HG03196 (cell line): ENCODE data around the gene FJX1.

ENCODE experiments used
- ATAC-seq: cut with Tn5 transposase; IDR thresholded peaks from one replicate; pipeline ENCODE4 v1.9.1; 2021; ENCODE audit not compliant: unreplicated experiment

Gene FJX1, protein sequence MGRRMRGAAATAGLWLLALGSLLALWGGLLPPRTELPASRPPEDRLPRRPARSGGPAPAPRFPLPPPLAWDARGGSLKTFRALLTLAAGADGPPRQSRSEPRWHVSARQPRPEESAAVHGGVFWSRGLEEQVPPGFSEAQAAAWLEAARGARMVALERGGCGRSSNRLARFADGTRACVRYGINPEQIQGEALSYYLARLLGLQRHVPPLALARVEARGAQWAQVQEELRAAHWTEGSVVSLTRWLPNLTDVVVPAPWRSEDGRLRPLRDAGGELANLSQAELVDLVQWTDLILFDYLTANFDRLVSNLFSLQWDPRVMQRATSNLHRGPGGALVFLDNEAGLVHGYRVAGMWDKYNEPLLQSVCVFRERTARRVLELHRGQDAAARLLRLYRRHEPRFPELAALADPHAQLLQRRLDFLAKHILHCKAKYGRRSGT

DNA sequence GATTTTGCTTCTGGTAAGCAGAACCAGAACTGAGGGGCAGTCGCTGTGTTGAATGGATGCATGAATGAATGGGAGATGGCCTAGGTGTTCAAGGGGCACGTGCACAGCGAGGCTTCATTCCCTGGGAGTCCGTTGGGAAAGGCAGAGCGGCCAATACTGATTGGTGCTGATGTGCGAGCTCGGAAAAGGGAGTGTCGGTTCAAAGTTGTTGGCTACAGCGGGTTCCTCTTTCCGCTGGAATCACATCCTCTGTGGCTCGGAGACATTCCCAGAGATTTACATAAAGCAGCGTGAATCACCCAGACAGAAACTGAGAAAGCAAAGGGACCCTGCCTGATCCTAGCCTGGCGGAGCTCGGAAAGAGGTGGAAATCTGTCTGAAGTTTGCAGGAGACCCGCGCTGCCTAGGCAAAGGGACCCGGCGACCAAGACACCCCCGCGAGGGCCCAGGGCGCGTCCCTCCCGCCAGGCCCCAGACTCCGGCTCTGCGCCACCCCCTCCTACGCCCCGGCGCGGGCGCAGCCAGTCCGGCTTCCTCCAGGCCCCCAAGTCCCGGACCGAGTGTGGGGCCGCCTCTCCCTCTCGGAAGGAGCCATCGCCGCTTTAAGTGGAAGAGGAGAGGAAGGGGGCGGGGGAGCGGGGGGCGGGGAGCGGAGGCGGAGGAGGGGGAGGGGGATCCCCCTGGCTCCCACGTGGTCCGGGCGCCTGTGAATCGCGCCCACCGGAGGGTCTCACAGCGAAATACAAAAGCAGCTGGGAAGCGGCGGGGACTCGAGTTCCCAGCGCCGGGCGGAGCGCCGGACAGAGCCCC lies at the start of gene FJX1:
FJX1 (plus strand) TSS at position 774 of the 810 bp plus-strand sequence. CDS start 177 bp downstream, outside the sequence.
- ATAC-seq, result peak; percentile 32

DNA sequence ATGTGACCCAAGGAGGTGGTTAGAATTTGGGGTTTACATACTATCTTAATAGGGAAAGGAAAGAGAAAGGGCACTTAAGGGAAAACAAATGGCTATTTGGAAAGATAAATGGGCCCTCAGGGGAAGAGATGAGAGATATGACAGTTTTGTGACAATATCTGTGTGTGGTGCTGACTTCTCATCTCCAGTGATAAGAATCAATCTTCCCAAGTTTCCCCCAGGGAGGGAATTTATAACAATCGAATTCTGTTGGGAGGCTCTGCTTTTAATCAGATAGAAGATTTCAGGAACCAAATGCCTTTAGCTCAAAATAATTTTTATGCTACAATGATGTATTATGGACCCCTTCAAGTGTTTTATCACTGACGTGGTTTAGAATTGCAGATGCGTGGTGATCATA lies 46.6 kb upstream of the FJX1 start:
- no peak for ATAC-seq

DNA sequence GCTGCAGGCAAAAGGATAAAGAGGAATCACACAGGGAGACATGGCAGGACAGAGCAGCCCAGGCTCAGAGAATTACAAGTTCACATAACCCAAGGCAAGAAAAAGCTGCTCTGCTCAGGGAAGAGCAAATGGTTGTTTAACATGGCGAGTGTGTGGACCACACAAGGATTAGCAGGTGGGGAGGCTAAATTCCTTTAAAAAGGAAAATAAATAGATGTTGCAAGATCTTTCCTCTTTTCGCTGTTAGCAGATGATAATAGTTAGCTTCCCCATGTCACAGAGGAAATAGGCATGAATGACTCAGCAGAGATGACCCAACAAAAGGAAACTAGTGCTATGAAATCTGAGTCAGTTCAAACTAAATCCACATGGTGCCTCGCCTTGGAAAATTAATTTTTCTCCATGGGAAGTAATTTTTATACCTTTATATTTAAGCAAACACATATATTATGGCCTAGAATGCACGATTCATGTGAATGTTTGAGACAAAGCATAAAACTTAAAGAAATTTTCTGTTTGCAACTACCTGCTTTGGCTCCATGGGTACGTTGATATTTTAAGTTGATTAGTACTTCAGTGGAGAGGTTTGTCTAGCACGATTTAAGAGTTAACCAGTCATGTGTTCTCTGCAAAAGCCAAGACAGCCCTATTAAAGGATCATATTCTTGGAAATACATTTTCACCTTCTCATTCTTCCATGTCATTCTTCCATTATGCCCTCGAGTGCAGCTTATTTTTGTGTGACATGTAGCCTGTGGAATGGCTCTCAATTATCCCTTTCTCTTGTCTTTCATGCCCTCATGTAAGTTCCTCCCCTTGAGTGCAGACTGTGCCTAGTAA lies 38.5 kb upstream of the FJX1 start:
- no peak for ATAC-seq

DNA sequence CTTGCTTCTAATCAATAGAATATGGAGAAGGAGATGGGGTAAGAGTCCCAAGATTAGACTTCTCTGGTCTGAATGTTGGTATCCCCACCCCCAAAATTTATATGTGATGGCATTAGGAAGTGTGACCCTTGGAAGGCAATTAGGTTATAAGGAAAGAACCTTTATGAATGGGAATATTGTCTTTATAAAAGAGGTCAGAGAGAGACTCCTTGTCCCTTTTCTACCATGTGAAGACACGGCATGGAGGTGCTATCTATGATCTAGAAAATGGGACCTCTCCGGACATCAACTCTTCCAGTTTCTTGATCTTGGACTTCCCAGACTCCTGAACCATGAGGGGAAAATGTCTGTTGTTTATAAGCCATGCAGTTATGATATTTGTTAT lies 37.9 kb upstream of the FJX1 start:
- no peak for ATAC-seq

DNA sequence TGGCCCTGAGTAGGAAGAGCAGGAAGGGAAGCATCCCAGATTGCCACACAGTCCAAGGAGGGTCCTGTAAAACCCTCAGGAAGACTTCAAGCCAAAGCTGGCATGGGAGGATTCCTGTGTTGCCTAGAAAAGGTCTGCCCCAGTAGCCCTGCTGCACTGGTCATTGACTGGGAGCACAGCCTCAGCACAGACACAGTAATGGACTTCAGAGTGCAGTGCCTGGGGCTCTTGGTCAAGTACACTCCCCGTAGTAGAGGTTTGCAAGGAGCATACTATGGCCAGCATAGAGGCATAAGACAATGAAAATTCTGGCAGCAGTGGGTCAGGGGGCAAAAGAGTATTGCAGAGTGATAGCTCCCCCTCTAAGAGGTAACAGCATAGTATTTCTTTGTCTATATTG lies 36.2 kb upstream of the FJX1 start:
- ATAC-seq, result no peak

DNA sequence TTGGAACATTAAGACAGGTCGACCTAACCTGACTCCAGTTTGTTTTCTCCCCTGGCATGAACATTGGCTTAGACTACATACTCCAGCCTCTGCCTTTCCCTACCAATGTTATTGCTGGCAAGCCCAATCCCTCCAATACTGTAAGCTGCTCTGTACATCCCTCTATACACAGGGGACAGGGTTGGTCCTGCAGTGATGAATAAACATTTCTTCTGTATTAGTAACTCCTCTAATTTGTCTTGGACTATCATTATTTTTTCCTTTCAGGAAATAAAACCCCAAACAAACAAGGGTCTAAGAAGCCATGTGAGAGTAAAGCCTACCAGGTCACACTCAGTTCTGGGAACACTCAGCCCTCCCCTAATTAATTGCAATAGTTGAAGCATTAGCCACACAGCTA lies 35.1 kb upstream of the FJX1 start:
- ATAC-seq, result no peak

DNA sequence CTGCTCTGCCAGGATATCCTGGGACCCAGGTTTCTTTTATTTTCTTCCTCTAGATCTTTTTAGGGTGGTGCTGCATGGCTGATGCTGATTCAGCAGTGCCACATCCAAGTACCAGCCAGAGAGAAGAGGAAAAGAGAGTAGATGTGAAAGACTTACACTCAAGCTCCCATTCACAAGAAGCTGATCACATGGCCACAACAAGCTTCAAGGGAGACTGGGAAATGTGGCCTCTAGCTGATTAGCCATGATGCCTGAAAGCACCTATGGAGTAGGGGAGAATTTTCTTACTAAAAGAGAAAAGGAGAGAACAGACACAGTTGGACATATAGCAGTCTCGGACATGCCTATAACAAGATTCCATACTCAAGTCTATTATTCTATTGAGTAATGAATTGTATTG lies 34.4 kb upstream of the FJX1 start:
- no peak for ATAC-seq

DNA sequence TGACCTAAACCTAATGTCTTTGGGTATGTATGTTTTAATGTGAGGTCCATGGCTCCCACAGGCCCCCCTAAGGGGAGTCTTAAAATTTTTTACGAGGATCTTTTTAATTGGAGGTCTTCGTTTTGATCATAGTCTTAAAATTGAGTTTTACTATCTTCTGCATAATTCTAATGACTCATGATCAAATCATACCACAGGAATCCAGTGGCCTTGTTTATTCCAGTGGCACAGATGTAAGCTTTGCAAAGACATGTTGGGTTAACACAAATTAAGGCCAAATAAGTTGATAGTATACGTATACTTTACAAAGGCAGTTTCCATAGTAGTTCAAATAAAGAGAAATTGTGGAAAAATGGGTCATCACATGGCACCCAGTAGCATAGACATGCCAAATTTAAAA lies 33.9 kb upstream of the FJX1 start:
- ATAC-seq, result no peak

DNA sequence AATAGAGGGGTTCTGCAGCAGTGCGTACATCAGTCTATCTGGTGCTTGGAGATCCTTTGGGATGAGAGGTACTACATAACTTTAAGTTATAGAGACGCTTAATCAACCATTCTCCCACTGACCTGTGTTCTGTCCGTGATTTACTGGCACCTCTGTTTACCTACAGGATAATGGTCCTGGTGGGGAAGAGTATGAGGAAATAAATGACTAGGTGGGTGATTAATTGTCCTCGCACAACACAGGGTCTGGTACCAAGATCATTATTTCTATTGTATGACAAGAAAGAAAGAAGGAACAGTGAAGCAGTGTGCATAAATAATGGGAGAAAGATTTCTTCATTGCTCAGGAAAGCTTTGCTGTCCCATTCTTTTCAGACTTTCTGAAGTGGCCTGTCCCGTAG lies 32.8 kb upstream of the FJX1 start:
- ATAC-seq, result no peak

DNA sequence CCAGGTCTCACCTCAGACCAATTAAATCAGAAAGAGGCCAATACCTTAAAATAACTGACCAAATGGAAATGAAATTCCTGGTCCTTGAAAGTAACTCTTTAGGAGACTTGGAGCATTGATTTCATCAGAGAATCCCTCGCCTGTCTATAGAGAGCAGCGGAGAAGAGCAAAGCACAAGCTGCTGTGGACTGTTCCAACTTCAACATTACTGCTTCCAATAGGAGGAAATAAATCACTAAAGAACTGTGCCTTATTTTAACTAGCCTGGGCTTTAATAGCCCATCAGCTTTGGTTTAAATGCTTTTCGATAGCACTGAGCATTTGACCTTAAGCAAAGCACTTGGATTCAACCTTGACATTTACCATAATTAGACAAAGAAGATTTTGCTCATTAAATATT lies 32.0 kb upstream of the FJX1 start:
- ATAC-seq, result no peak

DNA sequence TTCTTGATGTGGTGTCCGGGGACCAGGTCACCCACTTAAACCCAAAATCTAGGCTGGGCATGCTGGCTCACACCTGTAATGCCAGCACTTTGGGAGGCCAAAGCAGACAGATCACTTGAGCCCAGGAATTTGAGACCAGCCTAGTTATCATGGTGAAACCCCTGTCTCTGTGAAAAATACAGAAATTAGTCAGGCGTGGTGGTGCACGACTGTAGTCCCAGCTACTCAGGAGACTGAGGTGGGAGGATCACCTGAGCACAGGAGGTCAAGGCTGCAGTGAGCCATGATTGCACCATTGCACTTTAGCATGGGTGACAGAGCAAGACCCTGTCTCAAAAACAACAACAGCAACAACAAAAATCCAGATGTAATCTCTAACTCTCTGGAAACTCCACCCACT lies 30.3 kb upstream of the FJX1 start:
- no peak for ATAC-seq

DNA sequence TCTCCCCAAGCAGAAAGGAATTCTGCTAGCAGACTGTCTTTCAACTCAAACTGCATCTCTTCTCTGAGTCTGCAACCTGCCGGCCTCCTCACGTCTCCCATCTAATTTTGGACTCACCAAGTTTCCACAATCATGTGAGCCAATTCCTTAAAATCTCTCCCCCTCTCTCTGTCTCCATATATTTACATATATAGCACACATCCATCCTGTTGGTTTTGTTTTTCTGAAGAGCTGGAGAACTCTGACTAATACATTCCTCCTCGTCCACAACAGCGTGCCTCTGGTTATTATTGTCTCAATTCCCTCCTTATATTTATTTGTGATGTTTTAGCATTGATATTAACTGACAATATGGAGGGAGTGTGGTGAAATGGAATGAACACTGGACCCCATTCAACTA lies 29.6 kb upstream of the FJX1 start:
- ATAC-seq, result no peak

DNA sequence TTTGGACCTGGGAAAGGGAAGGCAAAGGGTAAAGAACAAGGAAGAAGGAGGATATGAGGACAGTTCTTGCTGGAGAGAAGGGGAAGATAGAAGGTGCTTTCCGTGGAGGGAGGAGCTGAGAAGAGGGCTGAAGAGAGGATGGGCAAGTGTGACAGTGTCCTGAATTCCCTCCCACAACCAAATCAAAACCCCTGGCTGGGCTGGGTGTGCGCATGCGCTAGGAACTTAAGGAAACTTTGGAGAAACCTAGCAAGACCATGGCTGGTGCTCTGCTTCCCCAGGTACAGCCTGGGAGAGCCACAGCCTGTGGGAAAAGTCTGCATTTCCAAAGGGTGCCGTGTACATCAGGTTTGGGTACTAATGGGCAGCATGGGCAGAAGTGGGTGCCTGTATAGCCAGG lies 29.0 kb upstream of the FJX1 start:
- no peak for ATAC-seq

DNA sequence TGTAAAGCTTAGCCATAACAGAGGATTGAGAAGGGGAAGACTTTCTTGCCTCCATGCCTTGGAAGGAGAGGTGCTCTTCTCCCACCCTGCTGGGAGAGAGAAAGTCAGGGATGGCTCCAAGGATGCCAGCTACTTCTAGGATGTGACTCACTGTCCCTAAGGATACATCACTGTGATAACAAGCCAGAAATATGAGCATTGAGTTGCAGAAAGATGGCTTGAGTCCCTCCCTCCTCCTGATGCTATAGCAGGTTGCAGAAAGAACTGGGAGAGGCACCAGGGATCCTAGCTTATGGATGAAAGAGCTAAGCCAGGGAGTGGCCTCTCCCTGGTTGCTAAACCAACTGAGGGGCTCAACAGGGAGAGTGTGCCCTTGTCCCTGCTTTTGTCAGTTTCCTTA lies 27.8 kb upstream of the FJX1 start:
- no peak for ATAC-seq

DNA sequence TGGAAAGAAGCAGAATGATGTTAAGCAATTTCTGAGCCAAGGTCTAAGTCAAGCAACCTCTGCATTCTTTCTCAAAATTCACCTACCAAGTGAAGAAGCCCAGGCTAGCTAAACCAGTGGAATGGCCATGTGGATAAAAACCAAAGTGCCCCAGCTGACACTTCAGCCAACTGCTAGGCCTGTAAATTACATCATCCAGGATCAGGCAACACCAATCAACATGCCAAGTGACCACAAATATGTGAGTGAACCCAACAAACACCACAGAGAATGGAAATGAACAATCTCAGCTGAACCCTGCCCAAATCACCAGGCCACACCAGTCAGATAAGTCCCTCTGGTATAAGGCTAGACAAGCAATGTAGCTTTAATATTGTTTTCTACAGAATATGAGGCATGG lies 25.1 kb upstream of the FJX1 start:
- no peak for ATAC-seq

DNA sequence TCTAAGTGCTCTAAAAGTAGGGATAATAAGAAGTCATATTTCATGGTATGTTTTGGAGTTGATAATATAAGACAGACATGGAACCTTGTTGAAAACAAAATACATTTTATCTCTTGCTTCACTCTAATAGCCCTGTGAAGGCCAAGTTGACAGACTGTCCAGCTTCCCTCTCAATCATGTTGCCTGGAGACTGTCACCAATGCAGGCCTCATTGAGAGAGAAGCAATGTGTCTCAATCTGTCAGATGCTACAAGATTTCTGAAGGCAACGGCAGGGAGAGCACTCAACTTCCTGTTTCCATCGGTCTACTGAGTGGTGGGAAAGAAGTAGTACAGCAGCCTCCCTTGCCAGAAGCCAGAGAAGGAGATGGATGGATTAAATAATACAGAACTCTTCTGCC lies 23.6 kb upstream of the FJX1 start:
- ATAC-seq, result no peak

DNA sequence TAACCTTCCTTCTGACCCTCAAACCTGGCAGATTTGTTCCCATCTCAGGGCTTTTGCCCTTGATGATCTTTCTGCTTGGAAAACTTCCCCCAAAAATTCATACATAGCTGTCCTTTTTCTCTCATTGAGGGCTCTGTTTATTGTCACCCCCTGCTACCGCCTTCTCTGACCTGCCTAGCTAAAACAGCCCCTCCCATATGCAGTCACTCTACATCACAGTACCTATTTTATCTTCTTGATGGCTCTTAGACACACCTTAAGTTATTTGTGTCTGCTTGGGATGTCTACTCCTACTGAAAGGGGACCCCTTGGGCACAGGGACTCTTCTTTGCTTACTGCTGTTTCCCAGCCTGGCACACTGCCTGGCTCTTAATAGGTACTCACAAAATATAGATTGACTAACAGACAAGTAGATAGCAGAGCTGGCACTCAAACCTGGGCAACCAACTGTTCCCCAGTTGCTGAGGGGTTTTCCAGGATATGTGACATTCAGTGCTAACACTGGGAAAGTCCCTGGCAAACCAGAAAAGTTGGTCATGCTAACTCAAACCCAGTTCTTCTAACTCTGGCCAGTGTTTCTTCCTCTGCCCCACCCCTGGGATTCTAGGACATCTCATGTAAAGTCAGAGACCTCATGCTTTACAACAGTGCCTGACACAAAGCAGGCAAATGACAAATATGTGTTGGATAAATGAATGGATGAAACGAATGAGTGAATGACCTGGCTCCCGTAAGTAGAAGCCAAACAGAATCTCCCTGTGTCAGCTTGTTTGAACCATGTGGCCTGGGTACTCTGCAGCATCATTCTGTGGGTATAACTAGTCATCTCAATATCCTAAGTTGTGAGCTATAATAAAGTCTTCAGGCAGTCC lies 19.8 kb upstream of the FJX1 start:
- peak; percentile 80 for ATAC-seq

DNA sequence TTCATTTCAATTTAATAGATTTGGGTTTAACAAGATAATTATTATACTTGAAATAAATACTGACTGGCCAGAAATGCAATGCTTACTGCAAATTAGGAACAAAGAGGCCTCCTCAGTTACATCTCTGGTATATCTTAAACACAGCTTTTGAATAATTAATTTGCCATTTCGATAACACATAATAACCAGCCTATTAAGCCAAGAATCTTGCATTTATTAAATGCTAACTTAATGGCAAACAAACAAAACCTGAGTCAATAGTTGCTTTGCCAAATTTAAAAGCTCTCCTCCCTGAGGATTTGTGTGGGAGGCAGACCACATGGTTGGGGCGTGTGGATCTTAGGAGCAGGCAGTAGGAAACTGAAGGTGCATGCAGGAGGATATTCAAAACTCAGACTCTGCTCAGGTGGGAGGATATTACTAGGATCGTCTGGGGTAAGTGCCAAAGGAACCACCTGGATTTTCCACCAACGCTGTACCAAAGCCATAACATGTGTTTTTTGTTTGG lies 17.9 kb upstream of the FJX1 start:
- no peak for ATAC-seq

DNA sequence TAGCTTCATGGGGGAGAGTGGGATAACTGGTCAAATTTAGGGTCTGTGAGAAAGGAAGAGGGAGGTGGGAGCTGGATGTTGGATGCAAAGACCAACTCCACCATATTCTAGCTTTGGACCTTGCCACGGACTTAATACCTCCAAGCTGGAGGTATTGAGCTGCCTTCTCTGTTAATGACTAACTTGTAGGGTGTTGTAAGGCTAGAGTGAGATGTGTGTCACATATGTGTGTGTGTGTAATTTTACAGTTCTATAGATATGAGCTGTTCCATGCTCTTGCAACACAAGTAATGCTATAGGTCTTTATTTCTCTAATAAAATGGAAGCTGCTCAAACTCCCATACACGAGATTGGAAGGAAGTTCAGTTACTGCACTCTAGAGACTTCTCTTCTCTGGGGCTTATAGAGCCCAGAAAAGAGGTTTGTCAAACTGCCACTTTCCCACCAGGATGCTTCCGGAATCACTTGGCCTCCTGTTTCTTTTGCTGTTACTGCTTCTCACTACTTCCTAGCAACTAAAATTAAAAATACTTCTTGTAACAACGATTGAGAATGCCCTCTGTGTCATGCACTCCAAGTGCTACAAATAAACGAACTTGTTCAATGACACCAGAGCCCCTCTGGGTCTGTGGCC lies 16.0 kb upstream of the FJX1 start:
- no peak for ATAC-seq

DNA sequence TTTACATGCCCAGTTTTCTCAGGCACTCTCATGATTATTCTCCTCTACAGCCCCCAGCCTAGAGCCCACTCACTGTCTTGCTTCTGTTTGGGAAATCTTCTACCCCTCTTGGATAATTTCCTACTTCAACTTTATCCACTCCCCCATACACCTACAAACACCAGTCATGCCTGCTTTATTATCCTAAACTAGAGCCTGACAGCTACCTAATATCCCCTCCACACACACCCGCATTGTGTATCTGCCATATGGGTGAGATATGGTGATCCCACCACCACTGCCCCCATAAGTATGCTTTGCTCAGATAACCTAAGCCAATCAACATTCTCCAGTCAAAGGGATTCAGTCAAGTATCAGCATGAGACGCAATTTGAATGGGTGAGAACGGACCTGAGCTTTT lies 15.3 kb upstream of the FJX1 start:
- no peak for ATAC-seq
